B cell (primary cell): ENCODE measurements around the gene SLC27A5.

Experiments used
- EZH2 ChIP-seq: IDR thresholded peaks from 2 replicates; pipeline ENCODE4 v1.6.1; 2012; ENCODE audit warnings: borderline replicate concordance, low read depth, mild to moderate bottlenecking, moderate library complexity, low read length; ENCODE audit not compliant: insufficient read depth, poor library complexity, severe bottlenecking
- TF ChIP-seq, protein P1 (sequence below): fragments of 200-600 bp; IDR thresholded peaks from one replicate; pipeline ENCODE4 v1.8.0; 2022; ENCODE audit warnings: antibody characterized with exemption, mild to moderate bottlenecking

DNA sequence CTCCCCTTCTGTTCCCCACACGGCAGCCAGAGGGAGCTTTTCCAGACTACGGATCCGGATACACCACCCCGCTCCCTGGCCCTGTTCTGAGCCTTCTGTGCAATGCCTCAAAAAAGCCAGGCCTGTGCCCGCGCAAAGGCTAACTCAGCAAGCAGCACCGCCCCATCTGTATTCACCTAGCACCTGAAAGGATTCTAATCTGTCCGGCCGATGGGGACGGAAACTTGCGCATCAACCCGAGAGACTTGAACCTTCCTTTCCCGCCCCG, 7.2 kb upstream of the SLC27A5 start:
- TF ChIP-seq, protein P1, sequence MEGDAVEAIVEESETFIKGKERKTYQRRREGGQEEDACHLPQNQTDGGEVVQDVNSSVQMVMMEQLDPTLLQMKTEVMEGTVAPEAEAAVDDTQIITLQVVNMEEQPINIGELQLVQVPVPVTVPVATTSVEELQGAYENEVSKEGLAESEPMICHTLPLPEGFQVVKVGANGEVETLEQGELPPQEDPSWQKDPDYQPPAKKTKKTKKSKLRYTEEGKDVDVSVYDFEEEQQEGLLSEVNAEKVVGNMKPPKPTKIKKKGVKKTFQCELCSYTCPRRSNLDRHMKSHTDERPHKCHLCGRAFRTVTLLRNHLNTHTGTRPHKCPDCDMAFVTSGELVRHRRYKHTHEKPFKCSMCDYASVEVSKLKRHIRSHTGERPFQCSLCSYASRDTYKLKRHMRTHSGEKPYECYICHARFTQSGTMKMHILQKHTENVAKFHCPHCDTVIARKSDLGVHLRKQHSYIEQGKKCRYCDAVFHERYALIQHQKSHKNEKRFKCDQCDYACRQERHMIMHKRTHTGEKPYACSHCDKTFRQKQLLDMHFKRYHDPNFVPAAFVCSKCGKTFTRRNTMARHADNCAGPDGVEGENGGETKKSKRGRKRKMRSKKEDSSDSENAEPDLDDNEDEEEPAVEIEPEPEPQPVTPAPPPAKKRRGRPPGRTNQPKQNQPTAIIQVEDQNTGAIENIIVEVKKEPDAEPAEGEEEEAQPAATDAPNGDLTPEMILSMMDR = no peak
- no peak for TF ChIP-seq EZH2
